ENCODE data around the gene TTC33.
A peak's percentile ranks its signal among the peaks of the same experiment; 100 is the strongest.

The TTC33 gene

DNA sequence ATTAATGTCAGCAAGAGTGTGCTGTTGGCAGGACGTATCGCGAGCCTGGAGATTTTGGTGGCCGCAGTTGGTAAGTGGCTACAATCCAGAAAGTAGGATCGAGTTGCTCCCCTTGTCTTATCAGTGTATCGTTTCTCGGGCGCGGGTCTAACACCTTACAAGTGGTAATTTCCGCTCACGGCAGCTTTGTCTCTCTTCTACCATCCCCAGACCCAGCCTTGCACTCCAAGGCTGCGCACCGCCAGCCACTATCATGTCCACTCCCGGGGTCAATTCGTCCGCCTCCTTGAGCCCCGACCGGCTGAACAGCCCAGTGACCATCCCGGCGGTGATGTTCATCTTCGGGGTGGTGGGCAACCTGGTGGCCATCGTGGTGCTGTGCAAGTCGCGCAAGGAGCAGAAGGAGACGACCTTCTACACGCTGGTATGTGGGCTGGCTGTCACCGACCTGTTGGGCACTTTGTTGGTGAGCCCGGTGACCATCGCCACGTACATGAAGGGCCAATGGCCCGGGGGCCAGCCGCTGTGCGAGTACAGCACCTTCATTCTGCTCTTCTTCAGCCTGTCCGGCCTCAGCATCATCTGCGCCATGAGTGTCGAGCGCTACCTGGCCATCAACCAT is 74.9 kb downstream of the TTC33 start:
- TF ChIP-seq FOXP2 (optimal IDR thresholded peaks at IDR 0.05; ENCODE audit: borderline replicate concordance, extremely low read depth, extremely low read length, insufficient read depth) (no peak), SIN3A (IDR thresholded peaks at IDR 0.05; ENCODE audit: borderline replicate concordance, insufficient read depth, low read length) (no peak), TAF1 (IDR thresholded peaks at IDR 0.05; ENCODE audit: borderline replicate concordance, insufficient read depth, low read length) (no peak), POLR2AphosphoS5 (IDR thresholded peaks at IDR 0.05; ENCODE audit: low read depth, low read length) (no peak)
- TF ChIP-seq, protein P1, sequence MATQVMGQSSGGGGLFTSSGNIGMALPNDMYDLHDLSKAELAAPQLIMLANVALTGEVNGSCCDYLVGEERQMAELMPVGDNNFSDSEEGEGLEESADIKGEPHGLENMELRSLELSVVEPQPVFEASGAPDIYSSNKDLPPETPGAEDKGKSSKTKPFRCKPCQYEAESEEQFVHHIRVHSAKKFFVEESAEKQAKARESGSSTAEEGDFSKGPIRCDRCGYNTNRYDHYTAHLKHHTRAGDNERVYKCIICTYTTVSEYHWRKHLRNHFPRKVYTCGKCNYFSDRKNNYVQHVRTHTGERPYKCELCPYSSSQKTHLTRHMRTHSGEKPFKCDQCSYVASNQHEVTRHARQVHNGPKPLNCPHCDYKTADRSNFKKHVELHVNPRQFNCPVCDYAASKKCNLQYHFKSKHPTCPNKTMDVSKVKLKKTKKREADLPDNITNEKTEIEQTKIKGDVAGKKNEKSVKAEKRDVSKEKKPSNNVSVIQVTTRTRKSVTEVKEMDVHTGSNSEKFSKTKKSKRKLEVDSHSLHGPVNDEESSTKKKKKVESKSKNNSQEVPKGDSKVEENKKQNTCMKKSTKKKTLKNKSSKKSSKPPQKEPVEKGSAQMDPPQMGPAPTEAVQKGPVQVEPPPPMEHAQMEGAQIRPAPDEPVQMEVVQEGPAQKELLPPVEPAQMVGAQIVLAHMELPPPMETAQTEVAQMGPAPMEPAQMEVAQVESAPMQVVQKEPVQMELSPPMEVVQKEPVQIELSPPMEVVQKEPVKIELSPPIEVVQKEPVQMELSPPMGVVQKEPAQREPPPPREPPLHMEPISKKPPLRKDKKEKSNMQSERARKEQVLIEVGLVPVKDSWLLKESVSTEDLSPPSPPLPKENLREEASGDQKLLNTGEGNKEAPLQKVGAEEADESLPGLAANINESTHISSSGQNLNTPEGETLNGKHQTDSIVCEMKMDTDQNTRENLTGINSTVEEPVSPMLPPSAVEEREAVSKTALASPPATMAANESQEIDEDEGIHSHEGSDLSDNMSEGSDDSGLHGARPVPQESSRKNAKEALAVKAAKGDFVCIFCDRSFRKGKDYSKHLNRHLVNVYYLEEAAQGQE (IDR thresholded peaks at IDR 0.05; ENCODE audit: insufficient read depth in 1 of 2, low read depth in 2 of 2, low read length in 2 of 2), result no peak

DNA sequence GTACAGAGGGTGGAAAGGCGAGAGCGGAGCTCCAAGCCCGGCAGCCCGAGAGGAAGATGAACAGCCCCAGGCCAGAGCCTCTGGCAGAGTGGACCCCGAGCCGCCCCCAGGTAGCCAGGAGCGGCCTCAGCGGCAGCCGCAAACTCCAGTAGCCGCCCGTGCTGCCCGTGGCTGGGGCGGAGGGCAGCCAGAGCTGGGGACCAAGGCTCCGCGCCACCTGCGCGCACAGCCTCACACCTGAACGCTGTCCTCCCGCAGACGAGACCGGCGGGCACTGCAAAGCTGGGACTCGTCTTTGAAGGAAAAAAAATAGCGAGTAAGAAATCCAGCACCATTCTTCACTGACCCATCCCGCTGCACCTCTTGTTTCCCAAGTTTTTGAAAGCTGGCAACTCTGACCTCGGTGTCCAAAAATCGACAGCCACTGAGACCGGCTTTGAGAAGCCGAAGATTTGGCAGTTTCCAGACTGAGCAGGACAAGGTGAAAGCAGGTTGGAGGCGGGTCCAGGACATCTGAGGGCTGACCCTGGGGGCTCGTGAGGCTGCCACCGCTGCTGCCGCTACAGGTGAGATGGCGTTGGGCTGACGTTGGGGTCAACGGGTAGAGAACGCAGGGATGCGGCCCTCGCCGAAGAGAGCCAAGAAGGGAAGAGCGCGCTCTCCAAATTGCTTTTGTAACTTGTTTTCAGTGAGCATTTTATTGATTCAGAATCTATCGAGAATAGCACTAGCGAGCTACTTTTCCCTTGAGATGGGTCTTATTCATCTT is 75.7 kb downstream of the TTC33 start, which contains the start of gene PTGER4:
TSS of gene PTGER4 (plus strand) at position 3 of the 769 bp plus-strand sequence. CDS start 1,079 bp downstream, outside the sequence.
- peak; percentile 56; the same call in 1 of the 2 replicates for TF ChIP-seq TAF1 (IDR thresholded peaks at IDR 0.05; ENCODE audit: borderline replicate concordance, insufficient read depth, low read length)
- TF ChIP-seq POLR2AphosphoS5 (IDR thresholded peaks at IDR 0.05; ENCODE audit: low read depth, low read length), result peak; percentile 80
- TF ChIP-seq, protein P1 (IDR thresholded peaks at IDR 0.05; ENCODE audit: insufficient read depth in 1 of 2, low read depth in 2 of 2, low read length in 2 of 2), result no peak

- TF ChIP-seq, protein P1 (IDR thresholded peaks at IDR 0.05; ENCODE audit: insufficient read depth in 1 of 2, low read depth in 2 of 2, low read length in 2 of 2), result no peak
- TF ChIP-seq FOXP2 (optimal IDR thresholded peaks at IDR 0.05; ENCODE audit: borderline replicate concordance, extremely low read depth, extremely low read length, insufficient read depth), result peak; percentile 39
Measured at GRCh38 chr5:40679148-40679912, 76.4 kb downstream of the TTC33 start.

GRCh38 chr5:40678460-40679147 is 77.2 kb downstream of the TTC33 start:
- TF ChIP-seq POLR2AphosphoS5 (IDR thresholded peaks at IDR 0.05; ENCODE audit: low read depth, low read length) (no peak), TAF1 (IDR thresholded peaks at IDR 0.05; ENCODE audit: borderline replicate concordance, insufficient read depth, low read length) (no peak), SIN3A (IDR thresholded peaks at IDR 0.05; ENCODE audit: borderline replicate concordance, insufficient read depth, low read length) (no peak), FOXP2 (optimal IDR thresholded peaks at IDR 0.05; ENCODE audit: borderline replicate concordance, extremely low read depth, extremely low read length, insufficient read depth) (no peak)
- TF ChIP-seq, protein P1 (IDR thresholded peaks at IDR 0.05; ENCODE audit: insufficient read depth in 1 of 2, low read depth in 2 of 2, low read length in 2 of 2), result no peak
